ENCODE results near the gene PIGK.

PIGK gene

GRCh38 chr1:77060000-77060399, 159.2 kb downstream of the PIGK start:
- H3K27ac Mint-ChIP-seq: no peak overlapping the region
- intact Hi-C loops (cut with micrococcal nuclease): no loop called here
- H3K4me1 Mint-ChIP-seq (ENCODE audit: low read depth): peaks cover 6% of the 10 kb centered on the region
- no peaks in the 10 kb centered on the region for H3K9me3 Mint-ChIP-seq
- no peaks in the 10 kb centered on the region for H3K36me3 Mint-ChIP-seq (ENCODE audit: low read depth)
- peaks cover 5% of the 10 kb centered on the region for H3K27me3 Mint-ChIP-seq
- no peak overlapping the region for H3K4me3 Mint-ChIP-seq

GRCh38 chr1:77057994-77058585, 161.1 kb downstream of the PIGK start:
- Mint-ChIP-seq H3K36me3 (ENCODE audit: low read depth) (no peaks in the 10 kb centered on the region), H3K4me3 (no peak overlapping the region), H3K27ac (no peak overlapping the region), H3K4me1 (ENCODE audit: low read depth) (peaks cover 6% of the 10 kb centered on the region), H3K9me3 (no peaks in the 10 kb centered on the region), H3K27me3 (peaks cover 2% of the 10 kb centered on the region)
- intact Hi-C loops (cut with micrococcal nuclease): no loop called here

DNA sequence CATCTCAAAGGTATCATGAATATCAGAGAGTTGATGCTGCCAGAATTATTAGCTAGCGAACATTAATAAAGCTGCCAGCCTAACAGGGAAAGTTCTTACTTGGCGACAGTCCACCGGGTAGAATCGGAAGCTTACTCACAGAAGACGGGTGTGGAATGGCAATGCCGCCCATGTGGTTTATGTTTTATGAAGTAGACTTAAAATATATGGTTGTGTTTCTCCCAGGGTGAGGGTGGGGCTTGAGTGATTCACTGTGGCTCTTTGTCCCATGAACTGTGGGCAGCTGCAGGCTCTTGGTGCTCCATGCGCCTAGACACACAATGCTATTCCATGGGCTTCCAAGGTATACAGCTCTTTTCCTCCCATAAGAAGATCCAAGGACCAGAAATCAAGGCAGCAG, 162.7 kb downstream of the PIGK start:
- H3K36me3 Mint-ChIP-seq (ENCODE audit: low read depth): no peaks in the 10 kb centered on the region
- H3K27ac Mint-ChIP-seq: no peak overlapping the region
- no peak overlapping the region for H3K4me3 Mint-ChIP-seq
- intact Hi-C loops (cut with micrococcal nuclease): no loop called here
- H3K27me3 Mint-ChIP-seq: peaks cover 2% of the 10 kb centered on the region
- no peaks in the 10 kb centered on the region for H3K9me3 Mint-ChIP-seq
- H3K4me1 Mint-ChIP-seq (ENCODE audit: low read depth): peaks cover 6% of the 10 kb centered on the region

- H3K27ac Mint-ChIP-seq: no peak overlapping the region
- intact Hi-C loops (cut with micrococcal nuclease): no loop called here
- no peaks in the 10 kb centered on the region for H3K27me3 Mint-ChIP-seq
Observed at GRCh38 chr1:77051425-77051824, 167.8 kb downstream of the PIGK start.

DNA sequence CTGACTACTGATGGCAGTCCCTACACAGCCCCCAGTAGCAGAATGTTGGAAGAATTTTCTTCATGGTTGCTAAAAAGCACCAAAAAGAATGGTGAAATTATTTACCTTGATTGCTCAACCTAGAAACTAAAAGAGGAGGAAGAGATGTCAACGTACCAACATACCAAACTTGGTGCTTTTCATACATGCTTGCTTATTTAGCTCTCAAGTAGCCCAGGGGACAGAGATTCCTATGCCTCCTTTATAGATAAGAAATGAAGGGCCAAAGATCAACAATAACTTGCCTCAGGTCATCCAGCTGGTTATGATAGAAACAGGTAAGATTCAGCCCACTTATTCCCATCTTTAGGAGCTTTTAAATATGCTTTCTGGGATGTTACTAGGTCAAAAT, 170.6 kb downstream of the PIGK start:
- Mint-ChIP-seq H3K27ac (no peak overlapping the region), H3K4me3 (no peak overlapping the region), H3K36me3 (ENCODE audit: low read depth) (no peaks in the 10 kb centered on the region), H3K4me1 (ENCODE audit: low read depth) (peaks cover 21% of the 10 kb centered on the region), H3K9me3 (no peaks in the 10 kb centered on the region), H3K27me3 (no peaks in the 10 kb centered on the region)
- intact Hi-C loops (cut with micrococcal nuclease): no loop called here

More at GRCh38 chr1:77051425-77051824, 167.8 kb downstream of the PIGK start:
- Mint-ChIP-seq H3K4me1 (ENCODE audit: low read depth) (peaks cover 13% of the 10 kb centered on the region), H3K36me3 (ENCODE audit: low read depth) (no peaks in the 10 kb centered on the region), H3K4me3 (no peak overlapping the region), H3K9me3 (no peaks in the 10 kb centered on the region)

DNA sequence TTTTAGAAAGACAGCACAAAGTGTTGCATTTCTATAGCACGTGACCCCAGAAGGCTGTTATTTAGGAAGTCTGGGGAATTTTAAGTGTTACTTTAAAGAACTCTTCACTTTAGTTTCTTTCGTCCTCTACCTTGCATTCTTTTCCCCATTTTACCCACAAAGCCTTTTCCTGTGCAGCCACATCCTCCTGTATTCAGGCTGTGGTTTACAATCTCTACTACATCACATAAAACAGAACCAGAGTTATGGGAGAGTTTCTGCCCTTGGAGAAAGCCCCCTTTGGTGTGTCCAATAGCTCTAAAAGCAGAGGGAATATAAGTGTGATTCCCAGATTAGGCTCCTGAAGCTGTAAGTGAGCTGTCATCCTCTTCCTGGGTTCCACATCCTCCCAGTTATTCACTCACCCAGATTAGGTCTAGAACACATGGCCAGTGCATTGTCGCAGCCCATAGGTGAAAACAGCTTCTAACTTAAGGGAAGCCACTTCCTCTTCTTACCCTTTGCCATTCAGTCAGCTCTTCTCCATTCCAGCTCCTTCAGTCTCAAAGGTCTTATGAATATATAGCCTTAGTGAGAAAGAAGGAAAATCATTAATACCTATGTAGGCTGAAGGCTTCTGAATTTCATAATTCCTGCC, 171.1 kb downstream of the PIGK start:
- Mint-ChIP-seq H3K27ac (no peak overlapping the region), H3K9me3 (no peaks in the 10 kb centered on the region), H3K27me3 (no peaks in the 10 kb centered on the region), H3K36me3 (ENCODE audit: low read depth) (no peaks in the 10 kb centered on the region), H3K4me1 (ENCODE audit: low read depth) (peaks cover 21% of the 10 kb centered on the region), H3K4me3 (no peak overlapping the region)
- intact Hi-C loops (cut with micrococcal nuclease): no loop called here

DNA sequence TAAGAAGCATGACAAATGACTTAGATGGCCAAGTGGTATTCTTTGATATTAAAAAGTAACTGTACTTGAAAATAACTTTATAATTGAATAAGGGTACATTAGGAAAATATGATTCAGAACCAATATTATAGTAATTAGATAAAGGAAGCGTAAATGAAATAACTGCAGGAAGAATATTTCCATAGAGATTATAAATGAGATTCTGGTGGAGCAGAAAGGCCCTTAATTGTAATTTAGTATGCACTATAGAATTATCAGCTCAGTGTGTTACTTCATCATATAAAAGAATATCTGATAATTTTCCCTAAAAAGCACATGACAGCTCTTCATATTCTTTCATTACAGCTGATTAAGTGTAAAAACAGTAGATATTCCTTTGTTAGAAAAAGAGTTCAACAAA, 171.7 kb downstream of the PIGK start:
- H3K9me3 Mint-ChIP-seq: no peaks in the 10 kb centered on the region
- H3K4me3 Mint-ChIP-seq: no peak overlapping the region
- intact Hi-C loops (cut with micrococcal nuclease): no loop called here
- H3K27me3 Mint-ChIP-seq: no peaks in the 10 kb centered on the region
- no peaks in the 10 kb centered on the region for H3K36me3 Mint-ChIP-seq (ENCODE audit: low read depth)
- peaks cover 21% of the 10 kb centered on the region for H3K4me1 Mint-ChIP-seq (ENCODE audit: low read depth)
- no peak overlapping the region for H3K27ac Mint-ChIP-seq

GRCh38 chr1:77044133-77044849, 174.9 kb downstream of the PIGK start:
- Mint-ChIP-seq H3K4me3 (no peak overlapping the region), H3K9me3 (no peaks in the 10 kb centered on the region), H3K36me3 (ENCODE audit: low read depth) (no peaks in the 10 kb centered on the region), H3K27ac (no peak overlapping the region), H3K4me1 (ENCODE audit: low read depth) (peaks cover 27% of the 10 kb centered on the region), H3K27me3 (no peaks in the 10 kb centered on the region)
- intact Hi-C loops (cut with micrococcal nuclease): no loop called here

- intact Hi-C loops (cut with micrococcal nuclease): no loop called here
- Mint-ChIP-seq H3K36me3 (ENCODE audit: low read depth) (no peaks in the 10 kb centered on the region), H3K4me3 (no peak overlapping the region), H3K9me3 (peaks cover 8% of the 10 kb centered on the region), H3K27me3 (no peaks in the 10 kb centered on the region), H3K27ac (no peak overlapping the region), H3K4me1 (ENCODE audit: low read depth) (peaks cover 14% of the 10 kb centered on the region)
Observed at GRCh38 chr1:77040826-77041225, 178.4 kb downstream of the PIGK start.

DNA sequence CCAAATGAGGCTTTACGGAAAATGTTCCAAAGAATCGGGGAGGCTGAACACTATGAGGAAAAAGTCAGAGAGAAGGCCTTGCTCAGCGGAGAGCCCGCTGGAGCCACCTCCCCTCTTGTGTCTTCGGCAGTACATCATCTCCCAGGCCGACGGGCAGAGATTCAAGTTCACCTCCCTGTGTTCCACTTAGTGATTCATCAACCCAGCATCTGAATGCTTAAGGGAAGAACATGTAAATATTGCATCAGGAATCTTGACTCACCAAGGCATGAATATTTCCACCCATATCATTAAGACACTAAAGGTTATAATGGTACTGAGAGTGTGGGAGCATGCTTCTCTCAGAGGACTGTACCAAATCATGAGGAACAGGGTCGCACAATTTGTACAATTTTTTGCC, 179.5 kb downstream of the PIGK start:
- Mint-ChIP-seq H3K4me1 (ENCODE audit: low read depth) (peaks cover 5% of the 10 kb centered on the region), H3K27me3 (no peaks in the 10 kb centered on the region), H3K27ac (no peak overlapping the region), H3K36me3 (ENCODE audit: low read depth) (no peaks in the 10 kb centered on the region), H3K9me3 (peaks cover 8% of the 10 kb centered on the region), H3K4me3 (no peak overlapping the region)
- intact Hi-C loops (cut with micrococcal nuclease): no loop called here

- Mint-ChIP-seq H3K27ac (no peak overlapping the region), H3K36me3 (ENCODE audit: low read depth) (no peaks in the 10 kb centered on the region), H3K4me3 (no peak overlapping the region), H3K9me3 (peaks cover 8% of the 10 kb centered on the region), H3K27me3 (no peaks in the 10 kb centered on the region), H3K4me1 (ENCODE audit: low read depth) (peaks cover 5% of the 10 kb centered on the region)
- intact Hi-C loops (cut with micrococcal nuclease): no loop called here
Observed at GRCh38 chr1:77039111-77039510, 180.1 kb downstream of the PIGK start.

All from dendritic cell treated with granulocyte-macrophage colony-stimulating factor and Interleukin-4, amounts not matched to agents 40 ng/mL and 50 ng/mL, for 4 days (primary cell).